ENCODE data around the gene SMARCA1. TPM values are rescaled to one million over a fixed set of nuclear protein-coding genes. Genes with fewer than 3 reads are reported as not detected.
"Not testable (repeated sequence)": the region's sequence is repeated elsewhere in the genome, so short reads cannot be mapped to it uniquely, and the experiment has no call there.

Gene SMARCA1
- total RNA-seq, 1 donor from 2014 or later = 183 TPM

- Mint-ChIP-seq H3K27ac (no peak overlapping the region), H3K9me3 (ENCODE audit: low read depth) (peaks cover 3% of the 10 kb centered on the region), H3K4me1 (ENCODE audit: low read depth) (no peaks in the 10 kb centered on the region), H3K27me3 (no peaks in the 10 kb centered on the region), H3K4me3 (ENCODE audit: low read depth) (no peak overlapping the region), H3K36me3 (ENCODE audit: insufficient read depth) (peaks cover 43% of the 10 kb centered on the region)
- no peak for TF ChIP-seq CTCF (IDR thresholded peaks at IDR 0.05; ENCODE audit: unreplicated experiment)
- no peak for DNase-seq (ENCODE audit: low spot score, unreplicated experiment)
These were observed 41.9 kb upstream of the SMARCA1 start for GRCh38 chrX:129565046-129565650.

- H3K27me3 Mint-ChIP-seq; H3K9me3 Mint-ChIP-seq (ENCODE audit: low read depth); H3K4me1 Mint-ChIP-seq (ENCODE audit: low read depth); H3K4me3 Mint-ChIP-seq (ENCODE audit: low read depth); DNase-seq (ENCODE audit: low spot score, unreplicated experiment); H3K27ac Mint-ChIP-seq: not testable (repeated sequence)
- peaks cover 45% of the 10 kb centered on the region for H3K36me3 Mint-ChIP-seq (ENCODE audit: insufficient read depth)
These were observed 41.1 kb upstream of the SMARCA1 start for GRCh38 chrX:129564345-129564744.

- H3K9me3 Mint-ChIP-seq (ENCODE audit: low read depth) = peaks cover 3% of the 10 kb centered on the region
- H3K27me3 Mint-ChIP-seq = no peaks in the 10 kb centered on the region
- no peak for TF ChIP-seq CTCF (IDR thresholded peaks at IDR 0.05; ENCODE audit: unreplicated experiment)
- H3K4me3 Mint-ChIP-seq (ENCODE audit: low read depth) = no peak overlapping the region
- DNase-seq (ENCODE audit: low spot score, unreplicated experiment) = no peak
- H3K4me1 Mint-ChIP-seq (ENCODE audit: low read depth) = no peaks in the 10 kb centered on the region
- H3K36me3 Mint-ChIP-seq (ENCODE audit: insufficient read depth) = peaks cover 41% of the 10 kb centered on the region
- H3K27ac Mint-ChIP-seq = no peak overlapping the region
These were observed 38.2 kb upstream of the SMARCA1 start for GRCh38 chrX:129561453-129561852.

- peaks cover 34% of the 10 kb centered on the region for H3K36me3 Mint-ChIP-seq (ENCODE audit: insufficient read depth)
- no peak for DNase-seq (ENCODE audit: low spot score, unreplicated experiment)
- TF ChIP-seq CTCF (IDR thresholded peaks at IDR 0.05; ENCODE audit: unreplicated experiment) = no peak
- no peak overlapping the region for H3K27ac Mint-ChIP-seq
- no peak overlapping the region for H3K4me3 Mint-ChIP-seq (ENCODE audit: low read depth)
- H3K4me1 Mint-ChIP-seq (ENCODE audit: low read depth) = no peaks in the 10 kb centered on the region
- H3K9me3 Mint-ChIP-seq (ENCODE audit: low read depth) = peaks cover 3% of the 10 kb centered on the region
- H3K27me3 Mint-ChIP-seq = no peaks in the 10 kb centered on the region
These were observed 36.5 kb upstream of the SMARCA1 start for GRCh38 chrX:129559783-129560182.

GRCh38 chrX:129557844-129558480 lies 34.7 kb upstream of the SMARCA1 start:
- Mint-ChIP-seq H3K4me1 (ENCODE audit: low read depth) (no peaks in the 10 kb centered on the region), H3K4me3 (ENCODE audit: low read depth) (no peak overlapping the region), H3K27ac (no peak overlapping the region), H3K9me3 (ENCODE audit: low read depth) (no peaks in the 10 kb centered on the region), H3K36me3 (ENCODE audit: insufficient read depth) (peaks cover 30% of the 10 kb centered on the region), H3K27me3 (no peaks in the 10 kb centered on the region)
- no peak for TF ChIP-seq CTCF (IDR thresholded peaks at IDR 0.05; ENCODE audit: unreplicated experiment)
- no peak for DNase-seq (ENCODE audit: low spot score, unreplicated experiment)

- TF ChIP-seq CTCF (IDR thresholded peaks at IDR 0.05; ENCODE audit: unreplicated experiment) = no peak
- peaks cover 21% of the 10 kb centered on the region for H3K36me3 Mint-ChIP-seq (ENCODE audit: insufficient read depth)
- H3K4me3 Mint-ChIP-seq (ENCODE audit: low read depth) = no peak overlapping the region
- H3K4me1 Mint-ChIP-seq (ENCODE audit: low read depth) = no peaks in the 10 kb centered on the region
- H3K9me3 Mint-ChIP-seq (ENCODE audit: low read depth) = no peaks in the 10 kb centered on the region
- H3K27me3 Mint-ChIP-seq = no peaks in the 10 kb centered on the region
- no peak for DNase-seq (ENCODE audit: low spot score, unreplicated experiment)
- H3K27ac Mint-ChIP-seq = no peak overlapping the region
These were observed 33.6 kb upstream of the SMARCA1 start for GRCh38 chrX:129556806-129557315.

- H3K27me3 Mint-ChIP-seq; H3K9me3 Mint-ChIP-seq (ENCODE audit: low read depth); H3K27ac Mint-ChIP-seq; H3K4me1 Mint-ChIP-seq (ENCODE audit: low read depth); DNase-seq (ENCODE audit: low spot score, unreplicated experiment); H3K4me3 Mint-ChIP-seq (ENCODE audit: low read depth): not testable (repeated sequence)
- H3K36me3 Mint-ChIP-seq (ENCODE audit: insufficient read depth) = peaks cover 12% of the 10 kb centered on the region
These were observed 31.5 kb upstream of the SMARCA1 start for GRCh38 chrX:129554816-129555215.

Data from progenitor cell of endocrine pancreas (in vitro differentiated cells).